ENCODE results near the gene SLC6A4.

GRCh38 chr17:30236297-30236624 is 764 bp upstream of the SLC6A4 start:
- no peak for TF ChIP-seq POLR2A (IDR thresholded peaks at IDR 0.05)
- TF ChIP-seq CTCF (IDR thresholded peaks at IDR 0.05), result no peak
